ENCODE results near the gene VMP1.
A peak's percentile ranks its signal among the peaks of the same experiment; 100 is the strongest.
"Not testable (repeated sequence)": the region's sequence is repeated elsewhere in the genome, so short reads cannot be mapped to it uniquely, and the experiment has no call there.

The VMP1 gene

DNA sequence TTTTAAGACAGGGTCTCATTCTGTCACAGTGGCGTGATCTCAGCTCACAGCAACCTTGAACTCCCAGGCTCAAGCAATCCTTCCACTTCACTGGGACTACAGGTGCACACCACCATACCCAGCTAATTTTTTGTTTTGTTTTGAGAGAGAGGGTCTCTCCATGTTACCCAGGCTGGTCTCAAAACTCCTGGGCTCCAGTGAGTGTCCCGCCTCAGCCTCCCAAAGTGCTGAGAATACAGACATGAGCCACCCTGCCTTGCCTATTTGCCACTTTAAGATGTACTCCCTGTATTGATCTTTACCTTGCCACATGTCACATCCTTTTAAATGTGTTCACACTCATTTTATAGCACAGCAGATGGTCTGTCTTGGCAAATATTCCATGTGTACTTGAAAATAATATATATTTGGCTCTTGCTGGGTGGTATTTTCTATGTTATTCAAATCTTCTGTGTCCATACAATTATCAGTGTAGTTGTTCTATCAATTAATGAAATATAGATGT is 50.5 kb downstream of the VMP1 start:
- TF ChIP-seq CTCF (IDR thresholded peaks at IDR 0.05; ENCODE audit: low read depth, low read length): no peak
- in situ Hi-C loops (cut with HindIII; ENCODE audit: low sequenced_read_pairs): no loop called here
- no peak overlapping the region for H3K4me3 ChIP-seq (ENCODE audit: low read depth, low read length)
- no peak for DNase-seq (ENCODE audit: low read depth, low spot score)

DNA sequence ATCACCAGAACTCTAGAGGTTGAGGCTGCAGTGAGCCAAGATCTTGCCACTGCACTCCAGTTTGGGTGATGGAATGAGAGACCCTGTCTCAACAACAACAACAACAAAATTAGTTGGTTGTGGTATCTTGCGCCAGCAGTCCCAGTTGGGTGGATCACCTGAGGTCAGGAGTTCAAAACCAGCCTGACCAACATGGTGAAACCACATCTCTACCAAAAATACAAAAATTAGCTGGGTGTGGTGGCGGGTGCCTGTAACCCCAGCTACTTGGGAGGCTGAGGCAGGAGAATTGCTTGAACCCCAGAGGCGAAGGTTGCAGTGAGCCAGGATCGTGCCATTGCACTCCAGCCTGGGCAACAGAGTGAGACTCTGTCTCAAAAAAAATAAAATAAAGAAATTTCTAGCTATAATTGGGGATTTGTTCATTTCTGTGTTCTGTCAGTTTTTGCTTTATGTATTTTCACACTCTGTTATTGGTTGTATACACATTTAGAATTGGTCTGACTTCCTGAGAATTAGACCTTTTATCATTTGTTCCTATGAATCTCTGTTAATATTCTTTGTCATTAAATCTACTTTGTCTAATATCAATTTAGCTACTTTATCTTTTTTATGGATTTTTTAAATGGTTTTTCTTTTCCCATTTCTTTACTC is 51.7 kb downstream of the VMP1 start:
- in situ Hi-C loops (cut with HindIII; ENCODE audit: low sequenced_read_pairs); DNase-seq (ENCODE audit: low read depth, low spot score): not testable (repeated sequence)

DNA sequence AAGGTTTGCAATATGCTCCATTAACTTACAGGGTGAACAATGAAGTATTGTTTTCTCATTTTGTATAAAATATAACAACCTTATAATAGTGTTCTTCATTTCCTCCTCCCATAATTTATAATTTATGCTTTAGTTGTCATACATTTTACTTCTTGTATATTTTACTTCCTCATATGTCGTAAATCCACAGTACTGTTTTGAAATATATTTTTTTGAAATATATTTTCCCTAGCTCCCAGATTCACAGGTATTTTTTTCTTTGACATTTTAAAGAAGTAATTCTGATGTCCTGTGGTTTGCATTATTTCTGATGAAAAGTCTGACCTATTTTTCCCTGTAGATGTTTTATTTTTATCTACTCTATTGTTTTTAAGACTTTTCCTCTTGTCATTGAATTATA is 52.7 kb downstream of the VMP1 start:
- DNase-seq (ENCODE audit: low read depth, low spot score): no peak
- no peak overlapping the region for H3K4me3 ChIP-seq (ENCODE audit: low read depth, low read length)
- TF ChIP-seq CTCF (IDR thresholded peaks at IDR 0.05; ENCODE audit: low read depth, low read length): no peak
- in situ Hi-C loops (cut with HindIII; ENCODE audit: low sequenced_read_pairs): no loop called here

More for the DNA sequence above, 51.7 kb downstream of the VMP1 start:
- not testable (repeated sequence) for H3K4me3 ChIP-seq (ENCODE audit: low read depth, low read length)

DNA sequence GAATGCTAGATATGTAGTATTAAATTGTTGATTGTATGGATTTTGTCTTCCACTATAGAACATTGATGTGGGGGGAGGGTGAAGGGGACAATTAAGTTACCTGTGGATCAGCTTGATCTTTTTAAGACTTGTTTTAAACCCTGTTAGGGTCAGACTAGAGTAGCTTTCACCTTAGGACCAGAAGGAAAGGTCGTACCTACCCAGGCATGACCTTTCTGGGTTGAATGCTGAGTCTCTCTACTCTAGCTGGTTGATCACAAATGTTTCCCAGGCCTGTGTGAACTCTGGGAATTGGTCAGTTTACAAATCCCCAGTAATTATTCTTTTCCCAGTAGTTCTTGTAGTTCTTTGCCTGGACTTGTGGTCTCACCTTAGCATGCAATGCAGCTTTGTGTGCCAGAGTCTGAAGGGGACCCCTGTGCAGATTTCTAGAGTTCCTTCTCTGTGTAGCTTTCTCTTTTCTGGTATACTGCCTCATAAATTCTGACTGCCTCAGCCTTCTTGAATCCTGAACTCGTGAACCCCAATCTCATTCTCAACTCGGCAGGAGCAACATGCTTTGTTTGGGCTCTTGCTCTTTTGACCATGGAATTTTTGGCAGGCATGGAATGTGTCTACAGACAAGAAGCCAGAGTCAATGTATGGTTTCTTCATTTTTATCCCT is 54.1 kb downstream of the VMP1 start:
- DNase-seq (ENCODE audit: low read depth, low spot score): peak; percentile 96
- TF ChIP-seq CTCF (IDR thresholded peaks at IDR 0.05; ENCODE audit: low read depth, low read length): no peak
- no peak overlapping the region for H3K4me3 ChIP-seq (ENCODE audit: low read depth, low read length)
- in situ Hi-C loops (cut with HindIII; ENCODE audit: low sequenced_read_pairs): no loop called here

DNA sequence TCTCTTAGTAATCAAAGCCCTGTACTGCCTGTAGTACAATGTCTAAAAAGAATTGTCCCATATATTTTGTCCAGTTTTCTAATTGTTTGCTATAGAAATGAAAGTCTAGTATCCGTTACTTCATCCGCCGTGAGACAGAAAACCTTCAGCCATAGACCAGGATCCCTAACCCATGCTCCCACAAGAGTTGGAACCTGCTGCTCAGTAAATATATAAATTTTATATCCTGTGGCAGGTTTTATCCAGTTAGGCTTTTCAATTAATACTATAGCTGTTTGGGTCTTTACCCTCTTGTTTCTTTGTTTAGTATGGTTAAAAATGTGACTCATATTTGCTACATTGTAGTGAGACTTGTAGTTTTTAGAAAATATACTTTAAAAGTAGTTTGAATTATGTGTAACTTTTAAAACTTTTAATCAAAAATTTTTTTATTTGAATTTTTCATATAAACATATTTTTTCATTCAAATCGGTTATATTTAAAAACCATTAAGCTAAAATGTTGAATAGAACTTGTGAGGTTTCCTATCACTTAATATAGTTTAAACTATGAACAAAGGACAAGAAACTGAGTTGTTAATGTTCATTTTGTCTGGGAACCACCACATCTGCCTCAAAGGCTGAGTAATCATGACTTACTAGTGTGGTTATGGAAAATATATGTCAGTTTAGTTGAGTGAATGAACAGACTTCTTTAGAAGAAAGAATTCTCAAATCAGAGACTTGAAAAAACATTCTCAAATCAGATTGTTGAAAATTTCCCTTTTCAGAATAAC is 54.8 kb downstream of the VMP1 start:
- no peak overlapping the region for H3K4me3 ChIP-seq (ENCODE audit: low read depth, low read length)
- in situ Hi-C loops (cut with HindIII; ENCODE audit: low sequenced_read_pairs): no loop called here
- DNase-seq (ENCODE audit: low read depth, low spot score): peak; percentile 90
- TF ChIP-seq CTCF (IDR thresholded peaks at IDR 0.05; ENCODE audit: low read depth, low read length): no peak

DNA sequence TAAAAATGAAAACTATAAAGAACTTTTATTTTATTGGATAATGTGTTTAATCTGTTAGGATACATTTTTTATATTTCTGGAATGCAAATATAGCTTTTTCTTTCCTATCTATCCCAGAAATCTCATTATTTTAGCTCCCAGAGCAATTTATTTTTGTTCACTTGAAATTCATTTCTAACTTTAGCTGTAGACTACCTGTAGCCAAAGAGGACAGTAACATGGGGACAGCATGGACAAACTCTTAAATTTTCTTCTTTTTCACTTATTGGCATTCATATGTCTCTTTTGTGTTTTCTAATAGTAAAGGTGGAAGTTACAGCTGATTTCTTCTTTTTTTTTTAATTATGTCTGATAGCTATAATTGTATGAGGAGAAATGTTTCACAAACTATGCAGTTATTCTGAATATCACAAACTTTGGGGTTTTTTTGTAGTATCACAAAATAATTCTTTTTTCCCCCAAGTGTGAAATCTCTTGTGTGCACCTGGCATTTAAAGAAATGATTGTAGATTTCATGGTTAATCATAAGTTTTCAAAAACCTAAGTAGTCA is 55.4 kb downstream of the VMP1 start:
- no peak for TF ChIP-seq CTCF (IDR thresholded peaks at IDR 0.05; ENCODE audit: low read depth, low read length)
- in situ Hi-C loops (cut with HindIII; ENCODE audit: low sequenced_read_pairs): no loop called here
- no peak overlapping the region for H3K4me3 ChIP-seq (ENCODE audit: low read depth, low read length)
- no peak for DNase-seq (ENCODE audit: low read depth, low spot score)

Data from astrocyte of the spinal cord (primary cell).